Small intestine (tissue), 7 donors: Measurements from ENCODE around the gene RCSD1. TPM values are rescaled to one million over a fixed set of nuclear protein-coding genes. Genes with fewer than 3 reads are reported as not detected.
"Not testable (repeated sequence)": the region's sequence is repeated elsewhere in the genome, so short reads cannot be mapped to it uniquely, and the experiment has no call there.

Experiments
- DNase-seq, 2 donors: peaks; one replicate each; pipeline versions ENCODE4 v3.0.0 to v3.0.0-alpha.2; 2013
- FAIRE-seq: peaks from 2 replicates; lab custom pipeline; 2012; peaks lifted over from hg19 to GRCh38; lab: Jason Lieb, UNC
- H3K27ac ChIP-seq, 3 donors: one replicate each; pipeline ENCODE4 v1.5.1; 2013; ENCODE audit warnings: low read length in 2 of 3, mild to moderate bottlenecking in 2 of 3, control low read depth in 1 of 3, inconsistent platforms in 1 of 3, low read depth in 1 of 3, moderate library complexity in 1 of 3
- H3K27me3 ChIP-seq, 3 donors: one replicate each; pipeline ENCODE4 v1.6.1; 2013; ENCODE audit warnings: low read length in 3 of 3, inconsistent platforms in 1 of 3; ENCODE audit not compliant: control insufficient read depth in 3 of 3, insufficient read depth in 3 of 3
- H3K36me3 ChIP-seq, 3 donors: one replicate each; pipeline ENCODE4 v1.6.1; 2013; ENCODE audit warnings: low read length in 3 of 3, inconsistent platforms in 1 of 3, low read depth in 1 of 3, mild to moderate bottlenecking in 1 of 3, moderate library complexity in 1 of 3; ENCODE audit not compliant: control insufficient read depth in 3 of 3, insufficient read depth in 2 of 3
- H3K4me1 ChIP-seq, 3 donors: one replicate each; pipeline ENCODE4 v1.6.1; 2013; ENCODE audit warnings: low read length in 2 of 3, inconsistent platforms in 1 of 3, low read depth in 1 of 3, mild to moderate bottlenecking in 1 of 3, moderate library complexity in 1 of 3; ENCODE audit not compliant: control insufficient read depth in 3 of 3, insufficient read depth in 2 of 3
- H3K4me3 ChIP-seq, 3 donors: one replicate each; pipeline ENCODE4 v1.5.1; 2013; ENCODE audit warnings: low read length in 3 of 3, control low read depth in 1 of 3, inconsistent platforms in 1 of 3, low read depth in 1 of 3, mild to moderate bottlenecking in 1 of 3, moderate library complexity in 1 of 3
- H3K9me3 ChIP-seq, 2 donors: one replicate each; pipeline ENCODE4 v1.6.1; 2013; ENCODE audit warnings: low read depth in 1 of 2, low read length in 1 of 2; ENCODE audit not compliant: control insufficient read depth in 2 of 2, insufficient read depth in 1 of 2
- WGBS, 3 donors: extraction: QIAGEN DNeasy Blood & Tissue Kit; methylation state at CpG; one replicate each; pipeline ENCODE4 v1.1.7; 2013; 5-methylcytosine and 5-hydroxymethylcytosine counted together
- polyA plus RNA-seq, 4 donors: library from polyadenylated mRNA; stranded (reverse) in 3 of 4; unstranded in 1 of 4; fragments of 200-250 nt in 3 of 4; fragments of 120-200 nt in 1 of 4; gene quantifications; one replicate each; pipeline versions ENCODE4 v1.2.1 to v1.2.3, GENCODE V29; 2013
- donor health status: healthy with polysubstance abuse.
- donor health status: control.
- donor health status: control.
- donor health status: Bipolar disorder and iron deficiency.
- donor health status: healthy.

The RCSD1 gene
- polyA plus RNA-seq, 4 donors = 2.0 to 14.1 (median 8.0) TPM

- H3K36me3 ChIP-seq, H3K9me3 ChIP-seq, H3K4me3 ChIP-seq, FAIRE-seq, H3K27me3 ChIP-seq, H3K27ac ChIP-seq, DNase-seq: not testable (repeated sequence)
- 90 to 92% (median 92%) methylated on average over 7 of the region's 7 CpGs for WGBS, 3 donors
- H3K4me1 ChIP-seq = peaks cover 7 to 29% (median 9%) of the 10 kb centered on the region in 3 donors
Observed at GRCh38 chr1:167741103-167741502, 111.1 kb downstream of the RCSD1 start.

GRCh38 chr1:167742392-167743057 lies 112.5 kb downstream of the RCSD1 start:
- not testable (repeated sequence) for FAIRE-seq

GRCh38 chr1:167744901-167745300 lies 114.9 kb downstream of the RCSD1 start:
- Histone ChIP-seq H3K27me3 (no peaks in the 10 kb centered on the region), H3K9me3 (no peaks in the 10 kb centered on the region), H3K4me3 (no peak overlapping the region), H3K27ac (no peak overlapping the region), H3K4me1 (peaks cover 2 to 9% (median 3%) of the 10 kb centered on the region in 3 donors), H3K36me3 (peaks cover 0 to 6% (median 0%) of the 10 kb centered on the region in 3 donors)
- 91 to 97% (median 95%) methylated on average over 3 of the region's 3 CpGs for WGBS, 3 donors
- DNase-seq (no peak), FAIRE-seq (no peak)

More at GRCh38 chr1:167742392-167743057, 112.5 kb downstream of the RCSD1 start:
- H3K9me3 ChIP-seq, DNase-seq, H3K27ac ChIP-seq, H3K4me3 ChIP-seq, H3K27me3 ChIP-seq: not testable (repeated sequence)
- peaks cover 0 to 11% (median 0%) of the 10 kb centered on the region in 3 donors for H3K36me3 ChIP-seq
- H3K4me1 ChIP-seq = peaks cover 2 to 17% (median 3%) of the 10 kb centered on the region in 3 donors
- 87 to 88% (median 88%) methylated on average over 1 of the region's 1 CpG for WGBS, 3 donors

GRCh38 chr1:167746013-167746672 lies 116.1 kb downstream of the RCSD1 start:
- Histone ChIP-seq H3K27me3 (no peaks in the 10 kb centered on the region), H3K4me3 (no peak overlapping the region), H3K27ac (no peak overlapping the region), H3K9me3 (no peaks in the 10 kb centered on the region), H3K36me3 (peaks cover 0 to 6% (median 0%) of the 10 kb centered on the region in 3 donors), H3K4me1 (no peaks in the 10 kb centered on the region)
- WGBS, 3 donors = 83 to 90% (median 84%) methylated on average over 5 of the region's 5 CpGs
- FAIRE-seq (no peak), DNase-seq (no peak)

- Histone ChIP-seq H3K4me1 (peaks cover 0 to under 1% (median 0%) of the 10 kb centered on the region in 3 donors), H3K4me3 (no peak overlapping the region), H3K36me3 (peaks cover 0 to 2% (median 0%) of the 10 kb centered on the region in 3 donors), H3K27me3 (no peaks in the 10 kb centered on the region), H3K9me3 (no peaks in the 10 kb centered on the region), H3K27ac (no peak overlapping the region)
- FAIRE-seq = no peak
- WGBS, 3 donors = 76 to 89% (median 87%) methylated on average over 7 of the region's 7 CpGs
- DNase-seq = no peak
Observed at GRCh38 chr1:167746988-167747655, 117.1 kb downstream of the RCSD1 start.

- FAIRE-seq (no peak), DNase-seq (no peak)
- 93 to 100% (median 94%) methylated on average over 1 of the region's 1 CpG for WGBS, 3 donors
- Histone ChIP-seq H3K9me3 (no peaks in the 10 kb centered on the region), H3K4me1 (peaks cover 0 to 8% (median 1%) of the 10 kb centered on the region in 3 donors), H3K27ac (no peak overlapping the region), H3K27me3 (no peaks in the 10 kb centered on the region), H3K4me3 (no peak overlapping the region), H3K36me3 (peaks cover 0 to 2% (median 0%) of the 10 kb centered on the region in 3 donors)
Observed at GRCh38 chr1:167747988-167748387, 118.0 kb downstream of the RCSD1 start.

GRCh38 chr1:167748906-167749305 lies 118.9 kb downstream of the RCSD1 start:
- Histone ChIP-seq H3K4me3 (no peak overlapping the region), H3K27me3 (no peaks in the 10 kb centered on the region), H3K36me3 (peaks cover 0 to 4% (median 0%) of the 10 kb centered on the region in 3 donors), H3K9me3 (no peaks in the 10 kb centered on the region), H3K4me1 (peaks cover 0 to 9% (median 3%) of the 10 kb centered on the region in 3 donors), H3K27ac (no peak overlapping the region)
- DNase-seq = no peak
- FAIRE-seq = no peak

- 73 to 82% (median 80%) methylated on average over 2 of the region's 2 CpGs for WGBS, 3 donors
- Histone ChIP-seq H3K9me3 (no peaks in the 10 kb centered on the region), H3K4me3 (no peak overlapping the region), H3K4me1 (peaks cover 4 to 16% (median 5%) of the 10 kb centered on the region in 3 donors), H3K36me3 (peaks cover 0 to 5% (median 0%) of the 10 kb centered on the region in 3 donors), H3K27ac (peak overlapping the region in 1 of 3 donors; percentile 16), H3K27me3 (no peaks in the 10 kb centered on the region)
- no peak for DNase-seq
- FAIRE-seq = no peak
Observed at GRCh38 chr1:167749741-167750140, 119.7 kb downstream of the RCSD1 start.
